ENCODE measurements around the gene SEPTIN10.
"Not testable (repeated sequence)": the region's sequence is repeated elsewhere in the genome, so short reads cannot be mapped to it uniquely, and the experiment has no call there.

The SEPTIN10 gene

GRCh38 chr2:109633284-109633961 is 19.7 kb upstream of the SEPTIN10 start:
- no peak for DNase-seq

- DNase-seq, result no peak
These were observed 18.5 kb upstream of the SEPTIN10 start for GRCh38 chr2:109632158-109632789.

- no peak for DNase-seq
These were observed 18.0 kb upstream of the SEPTIN10 start for GRCh38 chr2:109631741-109632140.

GRCh38 chr2:109630441-109631430 is 17.0 kb upstream of the SEPTIN10 start:
- no peak for DNase-seq

GRCh38 chr2:109629867-109630266 is 16.1 kb upstream of the SEPTIN10 start:
- DNase-seq, result no peak

GRCh38 chr2:109628321-109628720 is 14.6 kb upstream of the SEPTIN10 start:
- not testable (repeated sequence) for DNase-seq

GRCh38 chr2:109624339-109624738 is 10.6 kb upstream of the SEPTIN10 start:
- no peak for DNase-seq

GRCh38 chr2:109623923-109624322 is 10.2 kb upstream of the SEPTIN10 start:
- DNase-seq, result no peak

- DNase-seq, result no peak
These were observed 9.5 kb upstream of the SEPTIN10 start for GRCh38 chr2:109623297-109623696.

GRCh38 chr2:109619032-109619615 is 5.4 kb upstream of the SEPTIN10 start:
- DNase-seq, result no peak

- no peak for DNase-seq
These were observed 2.4 kb upstream of the SEPTIN10 start for GRCh38 chr2:109616184-109616583.

- no peak for DNase-seq
These were observed 1.9 kb upstream of the SEPTIN10 start for GRCh38 chr2:109615637-109616144.

- DNase-seq, result no peak
These were observed 1.2 kb upstream of the SEPTIN10 start for GRCh38 chr2:109614715-109615636.

- DNase-seq, result no peak
These were observed 465 bp downstream of the SEPTIN10 start for GRCh38 chr2:109613081-109613921.

GRCh38 chr2:109611467-109612095 is 2.2 kb downstream of the SEPTIN10 start:
- DNase-seq, result no peak

- DNase-seq, result no peak
These were observed 4.3 kb downstream of the SEPTIN10 start for GRCh38 chr2:109609352-109610024.

GRCh38 chr2:109607766-109608165 is 6.0 kb downstream of the SEPTIN10 start:
- DNase-seq, result no peak

GRCh38 chr2:109604597-109604996 is 9.2 kb downstream of the SEPTIN10 start:
- DNase-seq, result no peak

- no peak for DNase-seq
These were observed 11.1 kb downstream of the SEPTIN10 start for GRCh38 chr2:109602617-109603188.

Data from activated effector memory CD4-positive, alpha-beta T cell treated with anti-CD3 and anti-CD28 coated beads, Interleukin-2, amount 50 U/mL, for 16 hours (primary cell).